H1 (cell line): ENCODE results near the gene FGF14. TPM values are rescaled to one million over a fixed set of nuclear protein-coding genes. Genes with fewer than 3 reads are reported as not detected.

Experiments used
- BCL11A ChIP-seq, 2 experiments: IDR thresholded peaks; one replicate each; pipeline ENCODE4 v1.6.1; 2011; ENCODE audit warnings: low read depth in 2 of 2, low read length in 2 of 2, mild to moderate bottlenecking in 2 of 2
- BRCA1 ChIP-seq: IDR thresholded peaks from 2 replicates; pipeline ENCODE4 v1.6.1; 2012; ENCODE audit warnings: low read depth, low read length, improper control_type of control experiment
- CHD1 ChIP-seq: IDR thresholded peaks from 2 replicates; pipeline ENCODE4 v1.6.1; 2012; ENCODE audit warnings: low read depth, low read length, improper control_type of control experiment
- CHD7 ChIP-seq: fragments of 300-600 bp; sonication (generic); IDR thresholded peaks from 2 replicates; pipeline ENCODE4 v1.7.1; 2012; ENCODE audit warnings: low read length, moderate library complexity, mild to moderate bottlenecking, inconsistent platforms; ENCODE audit not compliant: insufficient replicate concordance
- EGR1 ChIP-seq: IDR thresholded peaks from 2 replicates; pipeline ENCODE4 v1.6.1; 2011; ENCODE audit warnings: low read depth, low read length, borderline replicate concordance
- GABPA ChIP-seq: IDR thresholded peaks from 2 replicates; pipeline ENCODE4 v1.6.1; 2011; ENCODE audit warnings: mild to moderate bottlenecking, low read length, moderate library complexity, borderline replicate concordance; ENCODE audit not compliant: insufficient read depth
- GTF2F1 ChIP-seq: IDR thresholded peaks from 2 replicates; pipeline ENCODE4 v1.6.1; 2012; ENCODE audit warnings: low read depth, low read length, improper control_type of control experiment, borderline replicate concordance
- MAX ChIP-seq: IDR thresholded peaks from 2 replicates; pipeline ENCODE4 v1.6.1; 2012; ENCODE audit warnings: inconsistent platforms
- NRF1 ChIP-seq: IDR thresholded peaks from 2 replicates; pipeline ENCODE4 v1.6.1; 2011; ENCODE audit warnings: mild to moderate bottlenecking, low read depth, low read length, improper control_type of control experiment
- RNF2 ChIP-seq: fragments of 200-900, 300-1000 bp; sonication (generic); IDR thresholded peaks from 2 replicates; pipeline ENCODE4 v1.7.1; 2016; ENCODE audit warnings: borderline replicate concordance, low read depth, mild to moderate bottlenecking, antibody characterized with exemption, low read length; ENCODE audit not compliant: poor library complexity, severe bottlenecking; ENCODE audit errors: missing control alignments
- TBP ChIP-seq: IDR thresholded peaks from 2 replicates; pipeline ENCODE4 v1.6.1; 2011; ENCODE audit warnings: low read depth, low read length, improper control_type of control experiment
- TCF12 ChIP-seq: IDR thresholded peaks from 2 replicates; pipeline ENCODE4 v1.6.1; 2011; ENCODE audit warnings: low read depth, mild to moderate bottlenecking, low read length
- polyA plus RNA-seq, 7 experiments: library from polyadenylated mRNA; depleted of rRNA in 3 of 7; stranded (reverse) in 5 of 7; unstranded in 2 of 7; fragments of >200 nt in 5 of 7; fragments of 200-250 nt in 2 of 7; gene quantifications; 1 replicate in 5 of 7; 2 replicates in 1 of 7; 4 replicates in 1 of 7; pipeline versions ENCODE4 v1.2.1 to v1.2.3, GENCODE V29; 2011 to 2013; ENCODE audit warnings: missing spikeins in 2 of 7, mixed read lengths in 2 of 7
- total RNA-seq: library from RNA; stranded (reverse); fragmentation: NEBNext Ultra II Directional; extraction: Animal tissue kit (Norgen Biotek cat#: 25700); gene quantifications from 2 replicates; pipeline ENCODE4 v1.2.1, GENCODE V29; 2021

The FGF14 gene
- total and polyA plus RNA-seq, 2 of the 8 experiments (the other 6 are each of a cell fraction or from before 2014, with no cell fraction given) = 0.05 to 0.58 TPM

GRCh38 chr13:101780211-101780610 is 621.6 kb downstream of the FGF14 start (continued):
- no peak for TF ChIP-seq CHD7
- no peak for TF ChIP-seq GTF2F1
- TF ChIP-seq EGR1 = no peak
- no peak for TF ChIP-seq TCF12
- no peak for TF ChIP-seq BCL11A (IDR thresholded peaks at IDR 0.05; ENCODE audit: low read depth in 2 of 2, low read length in 2 of 2)
- no peak for TF ChIP-seq NRF1
- no peak for TF ChIP-seq CHD1
- no peak for TF ChIP-seq TBP
- no peak for TF ChIP-seq MAX
- TF ChIP-seq GABPA = no peak
- no peak for TF ChIP-seq RNF2
- no peak for TF ChIP-seq BRCA1
